ENCODE measurements around the gene LCE4A. TPM values are rescaled to one million over a fixed set of nuclear protein-coding genes. Genes with fewer than 3 reads are reported as not detected.

LCE4A gene
- total RNA-seq, 4 donors from 2014 or later: 3.0 to 7.7 (median 3.6) TPM; not detected in 1

DNA sequence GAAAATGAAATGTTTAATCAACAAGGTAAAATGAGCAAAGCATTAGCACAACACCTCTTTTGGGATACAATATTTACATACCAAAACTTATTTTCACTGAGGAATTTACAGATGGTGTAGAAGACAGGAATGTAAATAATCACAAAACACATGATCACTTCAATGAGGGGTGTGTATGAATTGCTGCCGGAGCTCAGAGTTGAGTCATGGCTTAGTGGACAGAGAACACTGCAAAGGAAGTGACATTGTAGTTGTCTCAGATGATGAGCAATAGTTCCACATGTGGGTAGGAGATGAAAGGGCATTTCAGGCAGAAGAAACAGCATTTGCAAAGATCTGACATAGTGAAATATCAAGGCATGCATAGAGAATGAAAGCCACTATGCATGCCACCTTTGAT, 44.3 kb downstream of the LCE4A start:
- no peaks in the 10 kb centered on the region for H3K36me3 ChIP-seq
- TF ChIP-seq EP300 (IDR thresholded peaks at IDR 0.05): no peak
- no peak for DNase-seq (ENCODE audit: low spot score in 2 of 2)
- H3K27ac ChIP-seq: no peak overlapping the region
- H3K4me3 ChIP-seq: no peak overlapping the region
- H3K4me1 ChIP-seq: peaks cover 4% of the 10 kb centered on the region
- WGBS: 41% methylated on average over 1 of the region's 1 CpG
- no peaks in the 10 kb centered on the region for H3K9me3 ChIP-seq
- no peaks in the 10 kb centered on the region for H3K27me3 ChIP-seq

- Histone ChIP-seq H3K4me3 (no peak overlapping the region), H3K27me3 (no peaks in the 10 kb centered on the region), H3K9me3 (no peaks in the 10 kb centered on the region), H3K36me3 (no peaks in the 10 kb centered on the region), H3K27ac (no peak overlapping the region), H3K4me1 (peaks cover 4% of the 10 kb centered on the region)
- TF ChIP-seq, protein P1, sequence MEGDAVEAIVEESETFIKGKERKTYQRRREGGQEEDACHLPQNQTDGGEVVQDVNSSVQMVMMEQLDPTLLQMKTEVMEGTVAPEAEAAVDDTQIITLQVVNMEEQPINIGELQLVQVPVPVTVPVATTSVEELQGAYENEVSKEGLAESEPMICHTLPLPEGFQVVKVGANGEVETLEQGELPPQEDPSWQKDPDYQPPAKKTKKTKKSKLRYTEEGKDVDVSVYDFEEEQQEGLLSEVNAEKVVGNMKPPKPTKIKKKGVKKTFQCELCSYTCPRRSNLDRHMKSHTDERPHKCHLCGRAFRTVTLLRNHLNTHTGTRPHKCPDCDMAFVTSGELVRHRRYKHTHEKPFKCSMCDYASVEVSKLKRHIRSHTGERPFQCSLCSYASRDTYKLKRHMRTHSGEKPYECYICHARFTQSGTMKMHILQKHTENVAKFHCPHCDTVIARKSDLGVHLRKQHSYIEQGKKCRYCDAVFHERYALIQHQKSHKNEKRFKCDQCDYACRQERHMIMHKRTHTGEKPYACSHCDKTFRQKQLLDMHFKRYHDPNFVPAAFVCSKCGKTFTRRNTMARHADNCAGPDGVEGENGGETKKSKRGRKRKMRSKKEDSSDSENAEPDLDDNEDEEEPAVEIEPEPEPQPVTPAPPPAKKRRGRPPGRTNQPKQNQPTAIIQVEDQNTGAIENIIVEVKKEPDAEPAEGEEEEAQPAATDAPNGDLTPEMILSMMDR (IDR thresholded peaks at IDR 0.05): no peak
- TF ChIP-seq POLR2AphosphoS5 (IDR thresholded peaks at IDR 0.05) (no peak), EP300 (IDR thresholded peaks at IDR 0.05) (no peak), POLR2A (IDR thresholded peaks at IDR 0.05) (no peak)
- no peak for DNase-seq (ENCODE audit: low spot score in 2 of 2)
- WGBS: 60% methylated on average over 1 of the region's 1 CpG
Observed at GRCh38 chr1:152753586-152753985, 45.6 kb downstream of the LCE4A start.

DNA sequence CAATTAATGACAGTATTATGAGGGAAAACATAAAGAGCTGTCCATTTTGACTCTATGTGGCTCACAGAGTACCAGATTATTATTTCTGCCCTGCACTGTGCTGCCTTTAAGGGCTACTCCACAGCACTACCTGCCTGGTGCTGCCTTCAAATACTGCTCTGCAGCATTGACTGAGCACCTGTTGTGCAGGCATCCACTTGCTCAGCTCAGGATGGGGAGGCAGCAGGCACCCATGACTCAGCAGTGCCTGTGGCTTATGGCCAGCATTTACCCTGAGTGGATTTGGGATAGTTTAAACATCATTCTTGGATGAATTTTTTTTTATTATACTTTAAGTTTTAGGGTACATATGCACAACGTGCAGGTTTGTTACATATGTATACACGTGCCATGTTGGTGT, 48.9 kb downstream of the LCE4A start:
- Histone ChIP-seq H3K36me3 (no peaks in the 10 kb centered on the region), H3K4me1 (peaks cover 24% of the 10 kb centered on the region), H3K4me3 (no peak overlapping the region), H3K27me3 (no peaks in the 10 kb centered on the region), H3K9me3 (no peaks in the 10 kb centered on the region), H3K27ac (no peak overlapping the region)
- TF ChIP-seq POLR2AphosphoS5 (IDR thresholded peaks at IDR 0.05): no peak
- TF ChIP-seq EP300 (IDR thresholded peaks at IDR 0.05): no peak
- TF ChIP-seq, protein P1 (IDR thresholded peaks at IDR 0.05): no peak
- no peak for TF ChIP-seq POLR2A (IDR thresholded peaks at IDR 0.05)
- no peak for DNase-seq (ENCODE audit: low spot score in 2 of 2)
- WGBS: 67% methylated on average over 2 of the region's 2 CpGs

DNA sequence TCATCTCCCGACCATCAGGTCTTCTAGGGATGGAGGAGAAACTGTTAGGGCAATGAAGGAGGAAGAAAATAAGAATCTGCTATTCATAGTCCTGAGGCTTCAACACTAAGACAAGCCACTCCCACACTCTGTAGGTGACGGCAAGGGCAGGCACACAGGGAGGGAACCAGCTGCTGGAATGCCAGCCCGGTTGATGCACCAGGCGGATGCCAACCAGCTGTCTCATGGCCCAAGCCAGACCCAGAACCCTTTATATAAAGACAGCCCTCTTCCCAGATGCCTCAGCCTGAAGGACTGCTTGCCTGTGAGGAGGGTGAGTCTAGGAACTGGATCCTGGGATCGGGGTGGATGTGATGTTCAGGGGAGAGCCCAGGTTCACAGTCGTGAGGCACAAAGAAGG, 49.8 kb downstream of the LCE4A start, which contains the start of gene KPRP:
TSS of gene KPRP (plus strand) at position 279 of the 400 bp plus-strand sequence. CDS start 1,564 bp downstream, outside the sequence.
- no peak for DNase-seq (ENCODE audit: low spot score in 2 of 2)
- Histone ChIP-seq H3K4me1 (peaks cover 24% of the 10 kb centered on the region), H3K4me3 (no peak within 1 kb of the TSS), H3K36me3 (no peaks in the 10 kb centered on the region), H3K27me3 (no peaks in the 10 kb centered on the region), H3K27ac (no peak within 1 kb of the TSS), H3K9me3 (no peaks in the 10 kb centered on the region)
- WGBS: 56% methylated on average over 6 of the region's 6 CpGs
- TF ChIP-seq POLR2A (IDR thresholded peaks at IDR 0.05) (no peak), EP300 (IDR thresholded peaks at IDR 0.05) (no peak), POLR2AphosphoS5 (IDR thresholded peaks at IDR 0.05) (no peak)
- TF ChIP-seq, protein P1 (IDR thresholded peaks at IDR 0.05): no peak

- H3K27ac ChIP-seq: no peak overlapping the region
Observed at GRCh38 chr1:152758636-152759035, 50.7 kb downstream of the LCE4A start.

More at GRCh38 chr1:152758636-152759035, 50.7 kb downstream of the LCE4A start:
- no peak for TF ChIP-seq POLR2AphosphoS5 (IDR thresholded peaks at IDR 0.05)
- no peak for DNase-seq (ENCODE audit: low spot score in 2 of 2)
- H3K4me1 ChIP-seq: peaks cover 24% of the 10 kb centered on the region
- no peaks in the 10 kb centered on the region for H3K36me3 ChIP-seq
- WGBS: 77% methylated on average over 4 of the region's 4 CpGs
- H3K4me3 ChIP-seq: no peak overlapping the region
- H3K9me3 ChIP-seq: no peaks in the 10 kb centered on the region
- H3K27me3 ChIP-seq: no peaks in the 10 kb centered on the region

Other genes with a start within 250 kb of the LCE4A start
- 100 to 1,000 TPM in 3 of 4 donors, 10 to 100 TPM in 1; 41.1 to 222 (median 140) TPM for gene LCE5A, start 197.4 kb upstream of the LCE4A start, total RNA-seq
- 100 to 1,000 TPM in 3 of 4 donors, 10 to 100 TPM in 1; 19.1 to 228 (median 129) TPM for gene CRCT1, start 193.7 kb upstream of the LCE4A start, total RNA-seq
- 10 to 100 TPM in 1 of 4 donors, 1 to 10 TPM in 2, not detected in 1; 4.8 to 19.0 (median 7.4) TPM for gene LCE3E, start 141.4 kb upstream of the LCE4A start, total RNA-seq
- 10 to 100 TPM in 2 of 4 donors, 1 to 10 TPM in 2; 3.7 to 27.1 (median 15.4) TPM for gene LCE3D, start 127.6 kb upstream of the LCE4A start, total RNA-seq
- not detected for gene LCE3C, start 107.9 kb upstream of the LCE4A start, total RNA-seq
- not detected for gene LCE3B, start 94.3 kb upstream of the LCE4A start, total RNA-seq
- gene LCE3A, start 85.1 kb upstream of the LCE4A start, total RNA-seq: not detected
- 100 to 1,000 TPM in 3 of 4 donors, 10 to 100 TPM in 1; 11.8 to 304 (median 222) TPM for gene LCE2D, start 44.8 kb upstream of the LCE4A start, total RNA-seq
- gene LCE2C, start 32.9 kb upstream of the LCE4A start, total RNA-seq: 100 to 1,000 TPM in 3 of 4 donors, 10 to 100 TPM in 1; 66.5 to 669 (median 515) TPM
- 1,000 to 10,000 TPM in 2 of 4 donors, 100 to 1,000 TPM in 1, 10 to 100 TPM in 1; 91.9 to 1,442 (median 997) TPM for gene LCE2B, start 22.0 kb upstream of the LCE4A start, total RNA-seq
- gene LCE2A, start 9.8 kb upstream of the LCE4A start, total RNA-seq: 100 to 1,000 TPM in 3 of 4 donors, 10 to 100 TPM in 1; 28.2 to 457 (median 159) TPM
- 100 to 1,000 TPM in 3 of 4 donors, 10 to 100 TPM in 1; 20.9 to 138 (median 131) TPM for gene KPRP, start 49.9 kb downstream of the LCE4A start, total RNA-seq
- 10 to 100 TPM in 3 of 4 donors, not detected in 1; 23.4 to 71.3 (median 42.8) TPM for gene LCE1F, start 67.0 kb downstream of the LCE4A start, total RNA-seq
- 10 to 100 TPM in 3 of 4 donors, 1 to 10 TPM in 1; 5.5 to 71.0 (median 29.6) TPM for gene LCE1E, start 78.1 kb downstream of the LCE4A start, total RNA-seq
- gene LCE1D, start 88.6 kb downstream of the LCE4A start, total RNA-seq: 100 to 1,000 TPM in 2 of 4 donors, 10 to 100 TPM in 2; 32.8 to 203 (median 101) TPM
- 1,000 to 10,000 TPM in 3 of 4 donors, 10 to 100 TPM in 1; 73.2 to 1,471 (median 1,283) TPM for gene LCE1C, start 98.5 kb downstream of the LCE4A start, total RNA-seq
- gene LCE1B, start 103.8 kb downstream of the LCE4A start, total RNA-seq: 100 to 1,000 TPM in 3 of 4 donors, 10 to 100 TPM in 1; 29.6 to 197 (median 166) TPM
- gene LCE1A, start 119.3 kb downstream of the LCE4A start, total RNA-seq: 100 to 1,000 TPM in 3 of 4 donors, 10 to 100 TPM in 1; 69.4 to 516 (median 417) TPM
- gene LCE6A, start 134.7 kb downstream of the LCE4A start, total RNA-seq: 10 to 100 TPM in 3 of 4 donors, 1 to 10 TPM in 1; 3.0 to 95.6 (median 55.0) TPM
- gene LCE7A, start 151.8 kb downstream of the LCE4A start, total RNA-seq: not detected
- gene SMCP, start 170.2 kb downstream of the LCE4A start, total RNA-seq: not detected
- 100 to 1,000 TPM in 3 of 4 donors, 10 to 100 TPM in 1; 50.2 to 213 (median 138) TPM for gene IVL, start 200.4 kb downstream of the LCE4A start, total RNA-seq
- gene SPRR5, start 239.0 kb downstream of the LCE4A start, total RNA-seq: 10 to 100 TPM; 10.7 to 42.8 (median 18.2) TPM

Measured in suprapubic skin (tissue), 4 donors.